Measurements from ENCODE around the gene COL1A1. TPM values are rescaled to one million over a fixed set of nuclear protein-coding genes. Genes with fewer than 3 reads are reported as not detected.

The COL1A1 gene
- total RNA-seq, 2 donors from 2014 or later = 11.2 to 62.3 TPM

DNA sequence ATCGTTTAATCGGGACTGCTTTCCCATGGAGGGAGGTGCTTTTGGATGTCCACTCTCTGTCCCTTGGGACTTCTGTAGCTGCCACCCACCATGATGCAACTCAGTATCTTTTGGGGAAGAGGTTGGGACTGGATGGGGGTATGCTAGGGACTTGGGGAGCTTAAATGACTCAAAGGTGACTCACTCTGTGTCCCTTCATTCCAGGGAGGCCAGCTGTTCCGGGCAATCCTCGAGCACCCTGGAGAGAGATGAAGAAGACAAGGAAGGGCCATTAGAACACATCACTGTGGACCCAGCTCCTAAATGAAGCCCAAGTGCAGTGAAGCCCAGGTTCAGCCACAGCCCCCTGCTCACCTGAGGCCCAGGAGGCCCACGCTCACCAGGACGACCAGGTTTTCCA is 4.6 kb downstream of the COL1A1 start:
- no peak for TF ChIP-seq POLR2A (IDR thresholded peaks at IDR 0.05)
- TF ChIP-seq, protein P1, sequence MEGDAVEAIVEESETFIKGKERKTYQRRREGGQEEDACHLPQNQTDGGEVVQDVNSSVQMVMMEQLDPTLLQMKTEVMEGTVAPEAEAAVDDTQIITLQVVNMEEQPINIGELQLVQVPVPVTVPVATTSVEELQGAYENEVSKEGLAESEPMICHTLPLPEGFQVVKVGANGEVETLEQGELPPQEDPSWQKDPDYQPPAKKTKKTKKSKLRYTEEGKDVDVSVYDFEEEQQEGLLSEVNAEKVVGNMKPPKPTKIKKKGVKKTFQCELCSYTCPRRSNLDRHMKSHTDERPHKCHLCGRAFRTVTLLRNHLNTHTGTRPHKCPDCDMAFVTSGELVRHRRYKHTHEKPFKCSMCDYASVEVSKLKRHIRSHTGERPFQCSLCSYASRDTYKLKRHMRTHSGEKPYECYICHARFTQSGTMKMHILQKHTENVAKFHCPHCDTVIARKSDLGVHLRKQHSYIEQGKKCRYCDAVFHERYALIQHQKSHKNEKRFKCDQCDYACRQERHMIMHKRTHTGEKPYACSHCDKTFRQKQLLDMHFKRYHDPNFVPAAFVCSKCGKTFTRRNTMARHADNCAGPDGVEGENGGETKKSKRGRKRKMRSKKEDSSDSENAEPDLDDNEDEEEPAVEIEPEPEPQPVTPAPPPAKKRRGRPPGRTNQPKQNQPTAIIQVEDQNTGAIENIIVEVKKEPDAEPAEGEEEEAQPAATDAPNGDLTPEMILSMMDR (IDR thresholded peaks at IDR 0.05) = no peak
- ATAC-seq (no peak), DNase-seq (no peak)
- Histone ChIP-seq H3K36me3 (replicated peaks in 1 of 2; ENCODE audit: insufficient read depth in 1 of 2, low read depth in 2 of 2) (no peaks in the 10 kb centered on the region), H3K27ac (no peak overlapping the region), H3K4me3 (no peak overlapping the region), H3K9me3 (no peaks in the 10 kb centered on the region), H3K27me3 (peaks cover 0 to 10% of the 10 kb centered on the region in 2 donors), H3K4me1 (peaks cover 27% of the 10 kb centered on the region)
- intact Hi-C loops (cut with DNase I) = no loop called here
- WGBS, 2 donors = 43 to 72% methylated on average over 4 to 6 of the region's 6 CpGs

DNA sequence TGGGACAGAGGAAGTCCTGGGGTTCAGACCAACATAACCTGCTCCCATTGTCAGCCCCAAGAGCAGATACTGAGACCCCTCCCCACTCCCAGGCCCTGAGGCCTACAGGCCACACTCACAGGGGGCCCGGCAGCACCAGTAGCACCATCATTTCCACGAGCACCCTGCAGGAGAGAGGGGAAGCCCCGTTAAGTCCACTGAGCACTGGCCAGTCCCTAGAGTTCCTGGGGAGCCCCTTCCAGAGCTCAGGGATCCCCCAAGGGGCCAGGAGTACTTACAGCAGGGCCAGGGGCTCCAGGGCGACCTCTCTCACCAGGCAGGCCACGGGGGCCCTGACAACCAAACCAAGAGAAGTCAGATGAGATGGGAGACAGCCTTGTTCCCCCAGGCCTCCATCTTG is 5.4 kb downstream of the COL1A1 start:
- no peaks in the 10 kb centered on the region for H3K9me3 ChIP-seq
- DNase-seq (no peak), ATAC-seq (no peak)
- WGBS, 2 donors = 77% methylated on average over 5 of the region's 5 CpGs; no CpG with 5 or more reads in 1 of the 2 donors
- H3K27me3 ChIP-seq = peaks cover 0 to 2% of the 10 kb centered on the region in 2 donors
- H3K4me3 ChIP-seq = no peak overlapping the region
- H3K27ac ChIP-seq = no peak overlapping the region
- no peaks in the 10 kb centered on the region for H3K36me3 ChIP-seq (replicated peaks in 1 of 2; ENCODE audit: insufficient read depth in 1 of 2, low read depth in 2 of 2)
- TF ChIP-seq, protein P1 (IDR thresholded peaks at IDR 0.05) = no peak
- TF ChIP-seq POLR2A (IDR thresholded peaks at IDR 0.05) = no peak
- intact Hi-C loops (cut with DNase I) = no loop called here
- peaks cover 25% of the 10 kb centered on the region for H3K4me1 ChIP-seq

DNA sequence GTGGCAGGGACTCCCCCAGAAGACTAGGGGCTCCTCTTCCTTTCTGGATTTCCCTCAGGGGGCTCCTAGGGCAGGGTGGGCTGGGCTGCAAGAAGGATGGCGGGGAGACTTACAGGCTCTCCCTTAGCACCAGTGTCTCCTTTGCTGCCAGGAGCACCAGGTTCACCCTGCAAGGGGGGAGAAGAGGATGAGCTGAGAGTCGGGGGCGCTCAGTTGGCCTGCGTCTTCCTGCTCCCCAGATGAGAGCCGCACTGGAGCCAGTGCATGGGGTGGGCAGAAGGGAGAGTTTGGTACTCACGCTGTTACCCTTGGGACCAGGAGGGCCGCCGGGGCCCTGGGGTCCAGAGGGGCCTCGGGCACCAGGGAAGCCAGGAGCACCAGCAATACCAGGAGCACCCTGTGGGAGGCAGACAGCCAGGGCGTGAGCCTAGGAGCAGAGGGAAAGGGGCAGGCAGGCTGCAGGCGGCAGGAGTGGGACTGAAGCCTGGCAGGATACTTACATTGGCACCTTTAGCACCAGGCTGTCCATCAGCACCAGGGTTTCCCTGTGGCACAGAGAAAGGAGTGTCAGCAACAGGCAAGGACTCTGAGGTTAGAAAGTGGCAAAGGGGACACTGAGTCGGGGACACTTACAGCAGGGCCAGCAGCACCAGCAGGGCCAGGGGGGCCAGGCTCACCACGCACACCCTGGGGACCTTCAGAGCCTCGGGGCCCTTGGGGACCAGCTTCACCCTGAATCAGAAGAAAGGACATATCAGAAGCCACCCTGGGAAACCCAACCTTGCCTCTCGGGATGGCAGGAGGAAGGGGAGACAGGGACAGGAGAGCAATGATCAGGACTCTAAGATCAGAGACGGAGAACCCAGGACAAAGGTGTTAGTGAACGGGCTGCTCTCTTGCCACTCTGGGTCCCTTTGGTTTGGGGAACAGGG is 6.2 kb downstream of the COL1A1 start:
- 66 to 77% methylated on average over 15 to 17 of the region's 17 CpGs for WGBS, 2 donors
- intact Hi-C loops (cut with DNase I) = no loop called here
- Histone ChIP-seq H3K36me3 (replicated peaks in 1 of 2; ENCODE audit: insufficient read depth in 1 of 2, low read depth in 2 of 2) (no peaks in the 10 kb centered on the region), H3K4me1 (peaks cover 17% of the 10 kb centered on the region), H3K4me3 (no peak overlapping the region), H3K27me3 (no peaks in the 10 kb centered on the region), H3K9me3 (no peaks in the 10 kb centered on the region), H3K27ac (no peak overlapping the region)
- ATAC-seq (no peak), DNase-seq (no peak)
- TF ChIP-seq, protein P1 (IDR thresholded peaks at IDR 0.05) = no peak
- TF ChIP-seq POLR2A (IDR thresholded peaks at IDR 0.05) = no peak

DNA sequence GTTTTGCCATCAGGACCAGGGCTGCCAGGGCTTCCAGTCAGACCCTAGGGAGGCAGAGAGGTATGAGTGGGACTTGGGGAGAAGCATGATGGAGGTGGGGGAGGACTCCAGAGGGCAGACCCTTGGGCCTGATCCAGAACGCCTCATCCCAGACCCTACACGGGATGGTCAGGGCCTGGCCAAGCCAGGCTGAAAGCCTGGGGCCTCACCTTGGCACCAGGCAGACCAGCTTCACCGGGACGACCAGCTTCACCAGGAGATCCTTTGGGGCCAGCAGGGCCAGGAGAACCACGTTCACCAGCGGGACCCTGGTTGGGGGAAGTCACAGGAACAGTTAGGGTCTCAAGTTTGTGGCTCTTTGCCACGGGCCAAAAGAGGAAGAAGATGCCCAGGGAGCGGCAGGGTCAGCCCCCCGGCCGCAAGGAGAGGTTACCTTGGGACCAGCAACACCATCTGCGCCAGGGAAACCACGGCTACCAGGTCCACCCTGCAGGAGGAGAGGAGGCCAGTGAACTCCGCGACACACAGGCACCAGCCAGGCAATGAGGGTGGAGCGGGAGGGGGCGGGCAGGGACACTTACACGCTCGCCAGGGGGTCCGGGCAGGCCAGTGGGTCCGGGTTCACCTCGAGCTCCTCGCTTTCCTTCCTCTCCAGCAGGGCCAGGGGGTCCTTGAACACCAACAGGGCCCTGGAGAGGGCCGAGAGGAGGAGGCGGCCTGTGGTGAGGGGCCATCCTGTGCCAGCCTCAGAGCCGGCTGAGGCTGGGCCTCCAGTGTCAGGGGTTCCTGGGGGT is 7.1 kb downstream of the COL1A1 start:
- H3K27ac ChIP-seq = no peak overlapping the region
- no peak for ATAC-seq
- intact Hi-C loops (cut with DNase I) = no loop called here
- no peaks in the 10 kb centered on the region for H3K27me3 ChIP-seq
- H3K4me1 ChIP-seq = peaks cover 8% of the 10 kb centered on the region
- H3K36me3 ChIP-seq (replicated peaks in 1 of 2; ENCODE audit: insufficient read depth in 1 of 2, low read depth in 2 of 2) = no peaks in the 10 kb centered on the region
- no peak overlapping the region for H3K4me3 ChIP-seq
- TF ChIP-seq, protein P1 (IDR thresholded peaks at IDR 0.05) = no peak
- TF ChIP-seq POLR2A (IDR thresholded peaks at IDR 0.05) = no peak
- DNase-seq = no peak
- no peaks in the 10 kb centered on the region for H3K9me3 ChIP-seq
- 69 to 79% methylated on average over 9 to 25 of the region's 25 CpGs for WGBS, 2 donors

All from body of pancreas (tissue), 4 donors.